Testis (tissue), 3 donors: ENCODE results near the gene NTN4. TPM values are rescaled to one million over a fixed set of nuclear protein-coding genes. Genes with fewer than 3 reads are reported as not detected.

Source experiments
- DNase-seq: peaks from one replicate; pipeline ENCODE4 v3.0.0-alpha.2; 2019
- H3K27ac ChIP-seq, 2 donors: fragments of 200-600 bp; sonication (generic); one replicate each; pipeline ENCODE4 v1.5.1; 2019
- H3K27me3 ChIP-seq: fragments of 200-600 bp; sonication (generic); one replicate; pipeline ENCODE4 v1.5.1; 2019
- H3K36me3 ChIP-seq: fragments of 200-600 bp; sonication (generic); one replicate; pipeline ENCODE4 v1.5.1; 2017; ENCODE audit warnings: low read depth; ENCODE audit errors: missing control alignments
- H3K4me1 ChIP-seq: fragments of 200-600 bp; sonication (generic); one replicate; pipeline ENCODE4 v1.5.1; 2019
- H3K4me3 ChIP-seq, 2 donors: fragments of 200-600 bp; sonication (generic); one replicate each; pipeline ENCODE4 v1.5.1; 2017 to 2019
- H3K9me3 ChIP-seq: fragments of 200-600 bp; sonication (generic); one replicate; pipeline ENCODE4 v1.5.1; 2017
- CTCF ChIP-seq, 3 experiments: fragments of 450-650 bp in 2 of 3; fragments of 200-600 bp in 1 of 3; sonication (generic) in 1 of 3; IDR thresholded peaks; one replicate each; pipeline ENCODE4 v1.5.1; 2016 to 2019; ENCODE audit warnings: antibody characterized with exemption in 3 of 3, mild to moderate bottlenecking in 2 of 3, moderate library complexity in 1 of 3
- POLR2A ChIP-seq: fragments of 450-650 bp; IDR thresholded peaks from one replicate; pipeline ENCODE4 v1.6.1; 2017; ENCODE audit warnings: antibody characterized with exemption, mild to moderate bottlenecking, moderate library complexity
- WGBS, 2 donors: methylation state at CpG; one replicate each; pipeline ENCODE4 v1.1.5; 2018; 5-methylcytosine and 5-hydroxymethylcytosine counted together
- intact Hi-C: fragments of 100-400 bp; cut with DNase I; formaldehyde crosslinking; loops from one replicate; pipeline ENCODE4 v1.15.1; 2023; ENCODE audit warnings: low total_unique reads
- polyA plus RNA-seq: library from polyadenylated mRNA; stranded (reverse); fragments of 350-450 nt; fragmentation: Illumina TruSeq; extraction: RNeasy Lipid Tissue Mini Kit (QIAGEN cat#74804); gene quantifications from one replicate; pipeline ENCODE4 v1.2.3, GENCODE V29; 2014; ENCODE audit warnings: low read depth, low replicate concordance; ENCODE audit not compliant: insufficient read depth
- total RNA-seq, 2 donors: library from RNA; depleted of rRNA; stranded (reverse); fragments of >200 nt; gene quantifications; one replicate each; pipeline ENCODE4 v1.2.3, GENCODE V29; 2016

NTN4 gene
- total and polyA plus RNA-seq, 3 donors from 2014 or later: 15.9 to 84.9 (median 43.8) TPM

GRCh38 chr12:95726903-95727302 is 63.7 kb downstream of the NTN4 start:
- Histone ChIP-seq H3K4me3 (no peak overlapping the region), H3K4me1 (no peaks in the 10 kb centered on the region), H3K27ac (no peak overlapping the region), H3K36me3 (no peaks in the 10 kb centered on the region), H3K27me3 (no peaks in the 10 kb centered on the region), H3K9me3 (no peaks in the 10 kb centered on the region)
- intact Hi-C loops: no loop called here
- WGBS, 2 donors: 87 to 91% methylated on average over 2 of the region's 2 CpGs
- no peak for DNase-seq
- TF ChIP-seq CTCF (IDR thresholded peaks at IDR 0.05) (no peak), POLR2A (no peak)

GRCh38 chr12:95724767-95725166 is 65.8 kb downstream of the NTN4 start:
- Histone ChIP-seq H3K4me3 (no peak overlapping the region), H3K27me3 (no peaks in the 10 kb centered on the region), H3K4me1 (no peaks in the 10 kb centered on the region), H3K36me3 (no peaks in the 10 kb centered on the region), H3K9me3 (no peaks in the 10 kb centered on the region), H3K27ac (no peak overlapping the region)
- TF ChIP-seq CTCF (IDR thresholded peaks at IDR 0.05) (no peak), POLR2A (no peak)
- DNase-seq: no peak
- 61 to 88% methylated on average over 1 of the region's 1 CpG for WGBS, 2 donors
- intact Hi-C loops: no loop called here

- 74 to 78% methylated on average over 4 of the region's 4 CpGs for WGBS, 2 donors
- TF ChIP-seq CTCF (IDR thresholded peaks at IDR 0.05) (no peak), POLR2A (no peak)
- Histone ChIP-seq H3K4me1 (no peaks in the 10 kb centered on the region), H3K9me3 (no peaks in the 10 kb centered on the region), H3K27ac (no peak overlapping the region), H3K4me3 (no peak overlapping the region), H3K27me3 (no peaks in the 10 kb centered on the region), H3K36me3 (no peaks in the 10 kb centered on the region)
- DNase-seq: no peak
- intact Hi-C loops: no loop called here
Measured at GRCh38 chr12:95723693-95724384, 66.7 kb downstream of the NTN4 start.

DNA sequence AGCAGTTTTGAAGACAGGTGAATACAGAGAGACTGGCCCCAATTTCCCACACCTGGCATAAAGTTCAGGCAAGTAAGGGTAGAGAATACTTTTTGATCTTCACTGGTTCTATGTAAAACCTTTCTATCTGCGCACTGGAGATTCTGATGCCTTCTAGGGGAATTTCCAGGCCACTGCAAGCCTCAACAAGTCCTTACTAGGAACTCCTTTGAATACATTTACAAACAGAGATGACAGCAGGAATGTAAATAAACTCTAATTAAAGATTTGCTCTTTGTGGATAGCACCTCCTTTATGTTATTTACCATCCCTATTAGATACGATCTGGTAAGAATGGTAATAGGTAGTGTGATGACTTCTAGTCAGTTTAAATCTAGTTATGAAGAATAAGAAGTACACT is 69.2 kb downstream of the NTN4 start:
- DNase-seq: no peak
- intact Hi-C loops: no loop called here
- Histone ChIP-seq H3K27me3 (no peaks in the 10 kb centered on the region), H3K36me3 (no peaks in the 10 kb centered on the region), H3K27ac (no peak overlapping the region), H3K4me3 (no peak overlapping the region), H3K9me3 (no peaks in the 10 kb centered on the region), H3K4me1 (no peaks in the 10 kb centered on the region)
- TF ChIP-seq POLR2A: no peak
- no peak for TF ChIP-seq CTCF (IDR thresholded peaks at IDR 0.05)
- 91 to 96% methylated on average over 2 of the region's 2 CpGs for WGBS, 2 donors

GRCh38 chr12:95720146-95720545 is 70.4 kb downstream of the NTN4 start:
- TF ChIP-seq POLR2A (no peak), CTCF (IDR thresholded peaks at IDR 0.05) (no peak)
- Histone ChIP-seq H3K27me3 (no peaks in the 10 kb centered on the region), H3K27ac (no peak overlapping the region), H3K4me3 (no peak overlapping the region), H3K4me1 (no peaks in the 10 kb centered on the region), H3K36me3 (no peaks in the 10 kb centered on the region), H3K9me3 (no peaks in the 10 kb centered on the region)
- no peak for DNase-seq
- 81 to 92% methylated on average over 4 of the region's 4 CpGs for WGBS, 2 donors
- intact Hi-C loops: no loop called here
